Mesothelial cell of epicardium (in vitro differentiated cells): ENCODE data around the gene KIF5B. TPM values are rescaled to one million over a fixed set of nuclear protein-coding genes. Genes with fewer than 3 reads are reported as not detected.
"Not testable (repeated sequence)": the region's sequence is repeated elsewhere in the genome, so short reads cannot be mapped to it uniquely, and the experiment has no call there.

ENCODE experiments used
- DNase-seq, 2 experiments: peaks; one replicate each; pipeline ENCODE4 v3.0.0; 2021; ENCODE audit warnings: low spot score in 2 of 2; ENCODE audit not compliant: unreplicated experiment in 2 of 2
- H3K27ac Mint-ChIP-seq: 2 replicates; pipeline ENCODE4 v1.8.0; 2021; ENCODE audit warnings: mixed read lengths
- H3K27me3 Mint-ChIP-seq: 2 replicates; pipeline ENCODE4 v1.8.0; 2021; ENCODE audit warnings: low read depth, mixed read lengths
- H3K36me3 Mint-ChIP-seq: 2 replicates; pipeline ENCODE4 v1.8.0; 2021; ENCODE audit warnings: mixed read lengths
- H3K4me1 Mint-ChIP-seq: 2 replicates; pipeline ENCODE4 v1.8.0; 2021; ENCODE audit warnings: mixed read lengths
- H3K4me3 Mint-ChIP-seq: 2 replicates; pipeline ENCODE4 v1.8.0; 2021; ENCODE audit warnings: mild to moderate bottlenecking, moderate library complexity, mixed read lengths
- H3K9me3 Mint-ChIP-seq: 2 replicates; pipeline ENCODE4 v1.8.0; 2021; ENCODE audit warnings: mixed read lengths
- CTCF ChIP-seq: fragments of 200-600 bp; sonication (generic); IDR thresholded peaks from one replicate; pipeline ENCODE4 v1.5.0; 2021; ENCODE audit warnings: antibody characterized with exemption; ENCODE audit not compliant: unreplicated experiment
- total RNA-seq: library from RNA; stranded (reverse); gene quantifications from 3 replicates; pipeline ENCODE4 v1.2.1, GENCODE V29; 2021

The KIF5B gene
- 101 to 104 TPM (median 101 TPM) in 3 replicates for total RNA-seq

DNA sequence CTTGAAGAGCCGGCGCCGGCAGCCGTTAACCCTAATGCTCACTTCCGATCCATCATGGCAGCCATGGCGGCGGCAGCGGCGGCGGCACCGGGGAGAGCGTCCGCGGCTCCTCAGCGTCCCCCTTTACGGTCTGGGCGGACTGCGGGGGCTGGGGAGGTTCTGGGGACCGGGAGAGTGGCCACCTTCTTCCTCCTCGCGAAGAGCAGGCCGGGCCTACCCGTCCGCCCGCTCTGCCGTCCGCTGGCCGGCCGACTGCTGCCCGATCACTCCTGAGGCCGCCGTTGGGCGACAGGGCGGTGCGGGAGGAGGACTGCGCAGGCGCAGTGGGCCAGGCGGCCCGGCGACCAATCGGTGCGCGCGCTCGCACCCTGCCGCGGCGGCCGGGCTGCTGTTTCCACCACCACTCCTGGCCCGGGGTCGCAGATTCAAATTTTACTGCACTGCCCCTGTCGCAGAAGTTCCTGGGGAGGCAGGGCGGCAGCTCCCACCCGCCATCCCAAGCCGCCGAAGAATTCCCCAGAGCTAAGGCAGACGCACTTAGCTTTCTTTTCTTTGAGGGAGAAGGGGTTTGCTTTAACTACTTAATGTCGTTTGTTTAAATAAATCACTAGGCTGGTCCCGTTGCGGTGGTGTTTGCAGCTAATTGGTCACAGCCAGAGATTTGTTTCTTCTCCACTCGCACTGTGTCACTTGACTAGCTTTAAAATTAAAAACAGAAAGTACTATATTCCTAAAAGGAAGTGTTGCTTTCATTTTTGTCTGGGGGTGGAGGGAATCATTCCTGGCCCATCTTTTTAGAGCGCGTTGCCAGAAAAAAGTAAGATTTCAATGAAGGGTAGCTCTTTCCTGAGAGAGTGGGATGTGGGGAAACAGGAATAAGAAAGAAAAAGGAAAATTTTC lies at the start of gene KIF5B:
Gene KIF5B, minus strand, starts transcription at position 290 of the 900 bp plus-strand sequence. CDS start 452 bp downstream, outside the sequence.
- Mint-ChIP-seq H3K27ac (peak within 1 kb of the TSS; percentile 99), H3K36me3 (no peaks in the 10 kb centered on the region), H3K27me3 (no peaks in the 10 kb centered on the region), H3K4me3 (peak within 1 kb of the TSS; percentile 98), H3K9me3 (no peaks in the 10 kb centered on the region), H3K4me1 (peaks cover 42% of the 10 kb centered on the region)
- TF ChIP-seq CTCF = no peak
- DNase-seq = peak; percentile 81 to 92

DNA sequence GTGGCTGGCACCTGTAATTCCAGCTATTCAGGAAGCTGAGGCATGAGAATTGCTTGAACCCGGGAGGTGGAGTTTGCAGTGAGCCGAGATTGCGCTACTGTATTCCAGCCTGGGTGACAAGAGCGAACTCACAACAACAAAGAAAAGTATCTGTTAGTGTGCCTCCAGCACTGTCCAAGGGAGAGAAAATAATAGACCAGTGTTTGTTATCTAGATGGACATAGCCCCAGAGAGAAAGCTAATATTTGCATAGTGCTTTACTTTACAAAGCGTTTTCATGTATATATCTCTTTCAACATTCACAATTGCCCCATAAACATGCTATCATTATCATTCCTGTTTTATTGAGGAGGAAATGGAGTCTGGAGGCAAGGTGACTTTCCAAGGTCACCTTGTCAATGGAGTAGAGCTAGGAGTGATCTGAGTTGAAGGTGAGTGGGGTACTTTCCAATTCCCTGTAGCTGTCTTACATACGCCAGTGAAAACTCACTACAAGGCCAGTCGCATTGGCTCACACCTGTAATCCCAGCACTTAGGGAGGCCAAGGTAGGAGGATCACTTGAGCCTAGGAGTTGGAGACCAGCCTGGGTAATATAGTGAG lies 49.7 kb upstream of the KIF5B start:
- no peak overlapping the region for H3K4me3 Mint-ChIP-seq
- peaks cover 6% of the 10 kb centered on the region for H3K4me1 Mint-ChIP-seq
- H3K27ac Mint-ChIP-seq = no peak overlapping the region

GRCh38 chr10:32104622-32105509 lies 48.6 kb upstream of the KIF5B start:
- no peak for DNase-seq
- Mint-ChIP-seq H3K27me3 (no peaks in the 10 kb centered on the region), H3K9me3 (peaks cover 3% of the 10 kb centered on the region), H3K4me3 (no peak overlapping the region), H3K27ac (no peak overlapping the region), H3K4me1 (peaks cover 8% of the 10 kb centered on the region), H3K36me3 (no peaks in the 10 kb centered on the region)
- no peak for TF ChIP-seq CTCF

More for the DNA sequence above, 49.7 kb upstream of the KIF5B start:
- TF ChIP-seq CTCF = no peak
- H3K27me3 Mint-ChIP-seq = no peaks in the 10 kb centered on the region
- H3K36me3 Mint-ChIP-seq = no peaks in the 10 kb centered on the region
- DNase-seq = no peak
- peaks cover 3% of the 10 kb centered on the region for H3K9me3 Mint-ChIP-seq

- H3K27ac Mint-ChIP-seq = no peak overlapping the region
- DNase-seq = no peak
- no peak for TF ChIP-seq CTCF
- H3K9me3 Mint-ChIP-seq = peaks cover 5% of the 10 kb centered on the region
- no peaks in the 10 kb centered on the region for H3K36me3 Mint-ChIP-seq
- H3K4me1 Mint-ChIP-seq = peaks cover 8% of the 10 kb centered on the region
- H3K27me3 Mint-ChIP-seq = no peaks in the 10 kb centered on the region
- no peak overlapping the region for H3K4me3 Mint-ChIP-seq
Measured at GRCh38 chr10:32104181-32104580, 48.0 kb upstream of the KIF5B start.

DNA sequence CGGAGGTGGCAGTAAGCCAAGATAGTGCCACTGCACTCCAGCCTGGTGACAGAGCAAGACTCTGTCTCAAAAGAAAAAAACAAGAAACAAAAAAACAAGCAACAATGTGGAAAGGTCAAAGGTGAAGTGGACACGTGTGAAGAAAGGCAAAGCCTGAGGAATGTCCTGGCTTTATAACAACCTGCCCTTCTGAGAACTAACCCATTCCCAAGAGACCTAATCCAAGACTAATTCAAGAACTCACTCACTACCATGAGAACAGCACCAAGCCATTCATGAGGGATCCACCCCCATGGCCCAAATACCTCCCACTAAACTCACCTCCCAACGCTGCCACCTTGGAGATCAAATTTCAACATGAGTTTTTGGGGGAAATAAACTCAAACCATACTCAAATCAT lies 47.5 kb upstream of the KIF5B start:
- DNase-seq = no peak
- no peaks in the 10 kb centered on the region for H3K27me3 Mint-ChIP-seq
- H3K27ac Mint-ChIP-seq = peak overlapping the region; percentile 19
- H3K9me3 Mint-ChIP-seq = peaks cover 10% of the 10 kb centered on the region
- H3K4me3 Mint-ChIP-seq = no peak overlapping the region
- no peaks in the 10 kb centered on the region for H3K36me3 Mint-ChIP-seq
- no peak for TF ChIP-seq CTCF
- peaks cover 8% of the 10 kb centered on the region for H3K4me1 Mint-ChIP-seq

GRCh38 chr10:32098566-32099259 lies 42.5 kb upstream of the KIF5B start:
- H3K4me1 Mint-ChIP-seq, H3K27me3 Mint-ChIP-seq, DNase-seq, H3K4me3 Mint-ChIP-seq, H3K27ac Mint-ChIP-seq, H3K36me3 Mint-ChIP-seq: not testable (repeated sequence)
- peaks cover 14% of the 10 kb centered on the region for H3K9me3 Mint-ChIP-seq
